ENCODE measurements around the gene C1orf210. TPM values are rescaled to one million over a fixed set of nuclear protein-coding genes. Genes with fewer than 3 reads are reported as not detected.

The C1orf210 gene
- polyA plus RNA-seq, 3 donors = 25.6 to 27.8 (median 26.5) TPM

DNA sequence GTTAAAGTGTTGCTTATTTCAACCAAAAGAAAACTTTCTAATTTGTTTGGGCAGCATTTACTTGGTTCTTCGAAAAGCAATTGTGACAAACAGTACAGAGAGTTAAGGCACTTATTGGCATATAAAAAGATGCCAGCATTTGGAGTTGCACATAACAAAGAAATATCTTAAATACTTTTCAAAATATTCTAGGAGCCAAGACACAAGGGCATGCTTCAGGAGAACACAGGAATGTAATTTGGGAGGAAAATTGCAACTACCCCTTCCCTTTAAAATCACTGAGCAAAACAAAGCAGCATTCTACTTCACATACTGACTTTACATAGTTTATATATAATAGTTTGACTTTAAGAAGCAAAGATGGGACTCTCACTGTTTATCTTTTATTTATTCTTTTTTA, 10.8 kb upstream of the C1orf210 start:
- DNase-seq (ENCODE audit: low read depth in 3 of 3, low spot score in 2 of 3) = no peak

DNA sequence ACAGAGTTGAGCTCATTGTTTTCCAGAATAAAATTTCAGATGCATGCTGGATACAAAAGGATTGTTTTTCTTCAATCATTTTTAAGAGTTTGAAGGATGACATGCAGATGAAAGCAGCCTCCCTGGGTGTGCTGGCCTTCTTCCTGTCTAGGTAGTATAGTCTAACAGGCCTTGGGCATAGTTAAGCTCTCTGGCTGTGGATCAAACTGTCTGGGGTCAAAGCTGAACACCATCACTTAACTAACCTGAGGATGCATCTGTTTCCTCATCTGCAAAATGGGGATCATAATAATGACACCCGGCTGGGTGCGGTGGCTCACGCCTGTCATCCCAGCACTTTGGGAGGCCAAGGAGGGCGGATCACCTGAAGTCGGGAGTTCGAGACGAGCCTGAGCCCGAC, 9.4 kb upstream of the C1orf210 start:
- no peak for DNase-seq (ENCODE audit: low read depth in 3 of 3, low spot score in 2 of 3)

DNA sequence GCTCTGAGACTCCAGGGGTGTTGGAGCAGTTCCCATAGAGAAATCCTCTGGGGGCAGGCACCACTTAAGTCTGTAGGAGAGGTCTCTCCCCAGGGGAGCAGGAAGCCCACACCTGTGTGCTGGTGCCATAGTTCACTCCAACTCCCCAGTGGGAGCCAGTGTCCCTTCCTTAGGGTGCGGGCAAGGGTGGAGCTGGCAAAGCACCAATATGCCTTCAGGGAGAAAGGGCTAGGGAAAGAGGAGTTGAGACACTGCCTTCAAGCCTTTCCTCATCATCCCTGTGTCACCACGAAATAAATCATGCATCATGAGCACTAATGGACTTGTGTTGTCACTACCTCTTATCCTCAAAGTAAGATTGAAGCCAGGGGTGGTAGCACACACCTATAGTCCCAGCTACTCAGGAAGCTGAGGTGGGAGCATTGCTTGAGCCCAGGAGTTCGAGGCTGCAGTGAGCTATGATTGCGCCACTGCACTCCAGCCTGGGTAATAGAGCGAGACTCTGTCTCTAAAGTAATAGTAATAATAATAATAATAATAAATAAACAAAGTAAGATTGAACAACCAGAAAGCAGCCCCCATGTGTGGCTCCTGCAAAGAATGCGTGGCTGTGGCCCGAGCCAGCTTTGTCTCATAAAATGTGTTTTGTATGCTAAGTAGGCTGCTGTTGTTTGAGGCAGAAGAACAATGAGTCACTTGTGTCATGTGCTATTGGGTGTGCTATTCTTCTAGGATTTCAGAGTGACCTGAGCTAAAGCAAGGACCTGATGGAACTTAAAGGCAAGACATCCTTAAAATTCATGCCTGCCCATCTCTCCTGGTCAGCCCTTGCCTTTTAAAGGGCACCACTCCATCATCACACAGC, 8.7 kb upstream of the C1orf210 start:
- DNase-seq (ENCODE audit: low read depth in 3 of 3, low spot score in 2 of 3) = no peak

DNA sequence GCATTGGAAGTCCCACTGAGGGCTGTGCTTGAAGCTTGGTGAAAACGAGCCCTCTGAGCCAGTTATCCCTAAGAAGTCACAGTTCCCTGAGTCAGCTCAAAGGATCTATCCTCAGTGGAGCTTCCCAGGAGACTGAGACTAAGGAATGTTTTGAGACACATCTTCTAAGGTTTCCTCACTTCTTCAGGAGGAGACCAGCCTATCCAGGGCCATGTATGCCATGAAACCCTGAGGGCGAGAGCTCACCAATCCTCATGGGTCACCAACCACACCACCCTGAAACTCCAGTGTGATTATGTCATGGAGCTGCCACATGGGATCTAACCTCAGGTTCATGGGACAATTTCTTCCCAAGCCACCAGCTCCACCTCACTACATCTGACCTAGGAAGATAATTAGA, 7.8 kb upstream of the C1orf210 start:
- no peak for DNase-seq (ENCODE audit: low read depth in 3 of 3, low spot score in 2 of 3)

DNA sequence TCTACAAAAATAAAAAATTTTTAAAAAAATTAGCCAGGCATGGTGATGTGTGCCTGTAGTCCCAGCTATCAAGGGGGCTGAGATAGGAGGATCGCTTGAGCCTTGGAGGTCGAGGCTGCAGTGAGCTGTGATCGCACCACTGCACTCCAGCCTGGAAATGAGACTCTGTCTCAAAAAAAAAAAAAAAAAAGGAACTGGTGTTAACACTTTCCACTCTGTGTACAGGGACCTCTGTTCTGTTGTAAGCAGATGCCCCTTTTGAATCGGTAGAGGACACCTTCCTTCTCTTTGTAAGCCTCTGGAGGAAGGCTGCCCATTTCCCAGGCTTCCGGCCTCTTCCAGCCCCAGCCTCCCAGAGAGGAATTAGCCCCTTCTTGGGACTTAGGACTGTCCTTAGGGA, 7.3 kb upstream of the C1orf210 start:
- DNase-seq (ENCODE audit: low read depth in 3 of 3, low spot score in 2 of 3) = no peak

DNA sequence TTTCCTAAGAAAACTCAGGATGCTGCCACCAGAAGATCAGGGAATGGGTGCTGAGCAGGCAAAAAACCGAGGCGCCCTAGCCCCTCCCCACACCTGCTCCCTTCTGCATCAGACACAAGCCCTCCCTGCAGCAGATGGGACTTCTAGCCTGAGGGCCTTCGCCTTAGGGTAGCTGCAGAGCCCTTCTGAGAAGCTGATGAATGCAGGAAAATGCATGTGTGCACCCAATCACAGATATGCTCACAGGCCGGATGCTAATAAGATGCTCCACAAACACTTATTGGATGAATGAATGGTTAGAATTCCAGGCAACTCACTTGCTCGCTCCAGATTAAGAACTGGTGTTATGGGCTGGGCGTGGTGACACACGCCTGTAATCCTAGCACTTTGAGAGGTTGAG, 6.8 kb upstream of the C1orf210 start:
- no peak for DNase-seq (ENCODE audit: low read depth in 3 of 3, low spot score in 2 of 3)

DNA sequence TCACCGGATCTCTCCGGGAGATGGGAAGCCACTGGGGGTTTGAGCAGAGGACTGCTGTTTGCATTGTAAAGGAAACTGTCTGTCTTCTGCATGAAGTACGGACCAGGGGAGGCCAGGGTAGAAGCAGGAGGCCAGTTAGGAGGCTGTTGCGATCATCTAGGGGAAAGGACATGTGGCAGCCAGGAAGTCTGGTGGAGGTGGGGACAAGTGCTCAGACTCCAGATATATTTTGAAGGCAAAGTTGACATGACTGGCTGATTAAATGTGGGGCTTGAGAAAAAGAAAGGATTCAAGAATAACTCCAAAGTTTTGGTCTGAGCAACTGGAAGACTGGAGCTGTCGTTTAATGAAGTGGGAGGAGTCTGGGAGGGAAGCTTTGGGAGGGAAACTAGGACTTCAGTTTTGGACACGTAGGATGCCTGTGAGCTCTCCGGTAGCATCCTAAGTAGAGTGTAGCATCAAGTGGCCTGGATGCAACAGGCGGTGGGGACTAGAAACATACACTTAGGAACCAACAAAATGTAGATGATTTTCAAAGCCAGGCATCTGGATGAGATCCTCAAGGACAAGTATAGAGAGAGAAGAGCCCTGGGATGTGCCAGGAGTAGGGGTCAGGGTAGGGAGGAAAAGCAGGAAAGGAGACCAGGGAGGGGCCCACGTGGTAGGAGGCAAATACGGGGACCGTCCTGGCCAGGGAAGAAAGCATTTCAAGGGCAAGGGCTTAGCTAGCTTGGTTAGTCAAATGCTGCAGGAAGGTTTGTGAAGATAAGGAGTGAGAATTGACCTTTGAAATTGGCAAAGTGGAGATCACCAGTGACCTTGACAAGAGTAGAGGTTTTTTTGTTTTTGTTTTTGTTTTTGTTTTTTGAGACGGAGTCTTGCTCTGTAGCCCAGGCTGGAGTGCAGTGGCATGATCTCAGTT, 3.7 kb upstream of the C1orf210 start:
- no peak for DNase-seq (ENCODE audit: low read depth in 3 of 3, low spot score in 2 of 3)

DNA sequence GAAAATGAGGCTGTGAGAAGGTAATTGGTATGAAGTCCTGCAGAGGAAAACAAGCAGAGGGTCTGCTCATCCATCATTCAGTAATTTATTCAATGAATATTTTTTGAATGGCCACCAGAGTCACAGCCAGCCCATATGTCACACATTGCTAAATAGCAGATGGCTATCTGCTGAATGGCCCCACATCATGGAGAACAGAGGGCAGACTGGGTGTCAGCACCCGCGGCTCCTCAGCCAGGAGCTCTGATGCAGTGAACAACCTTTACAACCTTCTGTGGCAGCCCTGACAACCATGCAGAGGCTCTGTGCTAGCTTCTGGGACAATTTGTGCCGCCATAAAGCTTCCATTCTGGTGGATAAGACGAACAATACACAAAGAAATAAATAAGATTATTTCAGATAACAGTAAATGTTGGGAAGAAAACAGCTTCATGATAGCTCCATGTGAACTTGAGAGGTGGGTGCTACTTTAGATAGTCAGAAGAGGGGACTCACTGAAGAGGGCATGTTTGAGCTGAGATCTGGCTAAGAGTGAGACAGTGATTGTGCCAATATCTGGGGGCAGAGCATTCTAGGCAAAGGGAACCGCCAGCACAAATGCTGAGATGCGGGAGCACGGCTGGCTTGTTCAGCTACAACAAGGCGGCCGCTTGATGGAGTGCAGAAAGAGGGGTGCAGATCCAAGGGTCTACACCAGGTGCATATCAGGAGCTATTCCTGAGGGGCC, 2.8 kb upstream of the C1orf210 start:
- DNase-seq (ENCODE audit: low read depth in 3 of 3, low spot score in 2 of 3) = no peak

DNA sequence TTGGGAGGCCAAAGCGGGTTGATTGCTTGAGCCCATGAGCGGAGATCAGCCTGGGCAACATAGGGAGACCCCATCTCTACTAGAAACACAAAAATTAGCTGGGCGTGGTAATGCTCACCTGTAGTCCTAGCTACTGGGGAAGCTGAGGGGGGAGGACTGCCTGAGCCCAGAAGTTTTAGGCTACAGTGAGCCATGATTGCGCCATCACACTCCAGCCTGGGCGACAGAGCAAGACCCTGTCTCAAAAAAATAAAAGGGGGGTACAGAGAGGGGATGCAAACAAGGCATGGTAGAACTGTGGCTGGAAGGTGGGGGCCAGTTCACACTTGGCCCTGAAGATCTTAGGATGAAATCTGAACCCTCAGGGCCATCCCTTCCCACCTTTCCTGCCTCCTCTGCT, 1.2 kb upstream of the C1orf210 start:
- no peak for DNase-seq (ENCODE audit: low read depth in 3 of 3, low spot score in 2 of 3)

DNA sequence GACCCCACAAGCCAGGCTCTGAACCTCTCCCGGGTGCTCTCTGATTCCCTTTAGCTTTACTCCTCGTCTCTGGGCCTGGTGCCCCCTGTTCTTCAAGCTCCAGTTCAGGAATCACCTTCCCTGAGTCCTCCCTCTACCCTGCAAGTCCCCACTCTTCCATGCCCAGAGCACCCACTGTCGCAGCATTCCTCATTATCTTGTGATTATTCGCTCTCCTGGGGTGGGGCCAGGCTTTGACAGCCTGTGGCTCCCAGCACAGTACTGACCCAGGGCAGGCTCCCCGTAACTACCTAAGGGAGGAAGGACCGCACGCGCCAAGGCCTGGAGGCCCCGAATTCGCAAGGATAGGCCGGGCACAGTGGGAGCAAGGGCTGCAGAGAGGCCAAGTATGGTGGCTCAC, 734 bp upstream of the C1orf210 start:
- DNase-seq (ENCODE audit: low read depth in 3 of 3, low spot score in 2 of 3) = no peak

DNA sequence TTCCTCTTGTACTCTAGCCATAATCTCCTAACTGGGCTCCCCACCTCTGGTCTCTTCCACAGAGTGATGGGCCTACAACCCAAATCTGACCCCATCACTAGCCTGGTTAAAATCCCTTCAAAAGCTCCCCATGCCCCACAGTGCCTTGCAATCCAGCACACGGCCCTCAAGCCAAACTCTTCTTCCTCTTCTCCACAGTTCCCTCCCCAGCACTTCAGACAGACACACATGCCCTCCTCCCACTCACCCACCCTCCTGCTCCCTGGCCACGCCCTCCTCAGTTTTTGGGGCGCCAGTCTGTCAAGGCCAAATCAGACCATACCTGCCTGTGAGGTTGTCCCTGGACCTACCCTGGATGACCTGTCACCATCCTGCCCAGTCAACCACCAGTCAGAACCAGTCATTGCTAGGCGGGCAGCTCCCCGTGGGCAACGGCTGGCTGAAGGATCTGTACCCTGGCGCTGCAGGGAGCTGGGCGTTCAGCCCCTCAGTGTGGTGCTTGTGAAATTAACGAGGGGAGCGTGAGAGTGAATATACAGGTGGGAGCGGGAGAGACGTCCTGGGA, 753 bp downstream of the C1orf210 start:
- no peak for DNase-seq (ENCODE audit: low read depth in 3 of 3, low spot score in 2 of 3)

DNA sequence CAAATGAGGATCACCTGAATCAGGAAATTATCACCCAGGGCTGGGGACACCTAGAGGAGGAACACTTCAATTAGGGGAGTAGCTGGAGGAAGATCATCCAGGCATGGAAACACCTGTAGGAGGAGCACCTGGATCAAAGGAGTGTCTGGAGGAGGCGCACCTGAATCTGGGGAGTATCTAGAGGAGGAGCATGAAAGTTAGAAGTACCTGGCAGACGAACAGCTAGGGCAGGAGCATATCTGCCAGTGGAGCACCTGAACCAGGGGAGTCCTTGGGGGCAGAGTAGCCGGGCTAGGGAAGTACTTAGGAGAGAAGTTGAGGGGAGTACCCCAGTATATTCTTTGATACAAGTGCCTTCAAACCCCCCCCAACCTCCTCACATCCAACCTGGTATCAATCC, 1.3 kb downstream of the C1orf210 start:
- DNase-seq (ENCODE audit: low read depth in 3 of 3, low spot score in 2 of 3) = no peak

DNA sequence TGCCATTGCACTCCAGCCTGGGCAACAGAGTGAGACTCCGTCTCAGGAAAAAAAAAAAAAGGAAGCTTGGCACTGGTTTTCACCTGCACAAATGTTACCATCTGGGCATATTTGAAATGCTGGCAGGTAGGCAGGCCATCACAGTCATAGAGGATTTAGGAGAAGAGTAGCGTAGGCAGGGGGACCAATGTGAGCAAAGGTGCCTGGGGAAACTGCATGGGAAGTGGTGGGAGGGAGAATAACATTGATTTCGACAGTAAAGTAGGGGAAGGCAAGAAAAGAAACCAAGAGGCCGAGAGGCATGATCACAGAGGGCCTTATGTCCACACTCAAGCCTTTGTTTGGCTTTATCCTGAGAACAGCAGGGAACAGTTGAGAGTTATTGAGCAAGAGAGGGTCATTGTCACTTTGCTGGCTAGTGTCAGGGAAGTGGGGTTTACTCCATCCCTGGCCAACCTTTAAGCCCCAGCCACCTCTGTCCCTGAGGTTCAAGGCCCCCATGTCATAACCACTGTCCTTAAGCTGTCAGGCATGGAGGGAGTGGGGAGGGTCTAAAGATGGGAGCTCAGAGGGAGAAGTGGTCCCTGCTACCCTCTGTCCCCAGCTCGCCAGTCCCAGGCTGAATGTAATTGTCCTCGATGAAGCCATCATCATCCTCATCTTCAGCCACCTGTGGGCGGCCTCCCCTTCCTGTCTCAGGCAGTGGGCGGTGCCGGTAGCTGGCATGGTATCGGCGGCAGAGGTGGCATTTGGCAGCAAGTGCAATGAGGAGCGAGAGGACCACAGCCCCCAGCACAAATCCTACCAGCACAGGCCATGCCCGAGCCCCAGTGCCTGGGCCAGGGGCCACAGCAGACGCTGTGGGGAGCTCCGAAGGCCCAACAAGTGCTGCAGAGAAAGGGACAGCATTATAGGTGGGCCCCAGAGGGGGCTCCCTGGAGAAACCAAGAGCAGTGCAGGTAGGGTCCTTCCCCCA, 2.9 kb downstream of the C1orf210 start:
- DNase-seq (ENCODE audit: low read depth in 3 of 3, low spot score in 2 of 3) = no peak

DNA sequence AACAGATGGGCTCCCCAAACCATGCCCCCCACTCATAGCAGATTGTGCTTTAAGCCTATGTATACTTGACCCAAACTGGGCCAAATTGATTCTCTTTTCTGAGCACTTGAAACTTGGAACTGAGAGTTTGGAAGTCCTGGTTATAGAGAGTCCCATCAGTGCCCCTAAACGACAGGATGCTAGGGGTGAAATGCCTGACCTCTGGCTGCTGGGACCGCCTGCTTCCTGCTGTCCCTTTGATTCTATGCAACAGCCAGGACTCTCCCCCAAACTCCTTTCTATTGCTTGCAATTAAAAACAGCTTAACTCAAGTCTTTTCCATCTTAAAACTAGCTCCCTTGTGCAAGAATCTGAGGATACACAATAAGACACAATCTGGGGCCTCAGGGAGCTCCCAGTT, 4.7 kb downstream of the C1orf210 start:
- DNase-seq (ENCODE audit: low read depth in 3 of 3, low spot score in 2 of 3) = no peak

DNA sequence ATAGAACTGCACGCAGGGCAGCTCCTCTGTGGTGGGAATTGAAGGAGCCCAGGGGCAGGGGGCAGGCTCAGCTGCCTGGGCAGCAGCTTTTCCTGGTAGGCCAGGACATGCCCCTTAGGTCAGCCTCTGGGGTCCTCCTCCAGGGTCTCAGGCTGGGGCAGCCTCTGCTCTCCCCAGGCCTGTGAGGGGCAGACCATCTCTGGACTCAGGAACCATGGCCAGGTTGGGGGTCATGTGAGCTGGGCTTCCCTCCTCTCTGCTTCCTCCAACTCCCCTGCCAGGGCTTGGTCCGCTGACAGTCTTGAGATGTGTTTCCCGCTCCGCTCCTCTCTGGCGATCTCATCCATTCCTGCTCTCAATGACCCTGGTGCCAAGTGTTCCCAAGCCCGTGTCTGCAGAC, 5.7 kb downstream of the C1orf210 start:
- DNase-seq (ENCODE audit: low read depth in 3 of 3, low spot score in 2 of 3) = no peak

DNA sequence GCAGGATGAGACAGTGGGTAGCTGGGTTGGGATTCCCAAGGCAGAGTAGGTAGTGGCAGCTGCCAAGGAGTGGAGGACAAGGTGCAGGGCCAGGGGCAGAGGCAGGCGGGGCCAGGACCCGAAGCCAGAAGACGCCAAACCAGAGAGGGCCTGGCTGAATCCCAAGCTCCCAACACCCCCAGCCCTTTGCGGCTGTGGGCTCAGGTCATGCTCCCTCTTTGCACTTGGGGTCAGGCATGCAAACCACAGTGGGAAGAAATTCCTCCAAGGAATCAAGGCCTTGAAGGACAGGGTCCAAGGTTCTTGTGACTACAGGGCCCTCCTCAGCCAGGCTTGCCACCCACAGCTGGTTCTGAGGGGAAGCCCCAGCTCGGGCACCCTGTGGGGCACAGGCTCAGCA, 6.2 kb downstream of the C1orf210 start:
- no peak for DNase-seq (ENCODE audit: low read depth in 3 of 3, low spot score in 2 of 3)

DNA sequence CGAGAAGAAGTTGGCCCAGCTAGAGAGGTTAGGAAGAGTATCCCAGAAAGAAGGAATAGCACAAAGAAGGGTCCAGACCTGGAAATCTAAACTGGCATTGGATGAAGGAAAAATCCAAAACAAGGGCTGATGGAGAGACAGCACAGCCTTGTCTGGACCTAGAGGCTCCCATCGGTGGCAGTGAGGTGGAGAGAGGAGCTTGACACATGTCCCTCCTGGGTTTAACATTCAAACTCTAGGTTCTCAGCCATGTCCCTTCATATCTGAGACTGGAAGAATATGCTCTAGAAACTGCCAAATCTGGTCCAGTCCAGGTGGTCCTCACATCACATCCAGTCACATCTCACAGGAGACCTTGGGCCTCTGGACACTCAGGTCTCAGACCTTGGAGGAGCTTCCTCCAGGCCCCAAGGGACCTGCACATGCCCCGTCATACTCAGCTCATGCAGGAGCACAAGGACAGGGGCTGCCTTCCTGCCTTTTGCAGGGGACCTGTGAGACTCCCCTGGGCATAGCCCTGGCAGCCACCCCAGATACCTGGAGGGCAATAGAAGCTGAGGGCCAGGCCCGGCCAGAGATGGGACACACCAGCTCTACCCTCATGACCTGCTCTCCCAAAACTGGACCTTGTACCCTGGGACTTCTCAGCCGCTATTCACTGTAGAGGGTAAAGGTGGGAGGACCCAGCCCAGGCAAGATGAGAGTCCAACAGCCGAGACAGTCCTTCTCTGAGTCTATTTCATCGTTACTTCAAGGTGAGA, 8.1 kb downstream of the C1orf210 start:
- no peak for DNase-seq (ENCODE audit: low read depth in 3 of 3, low spot score in 2 of 3)

DNA sequence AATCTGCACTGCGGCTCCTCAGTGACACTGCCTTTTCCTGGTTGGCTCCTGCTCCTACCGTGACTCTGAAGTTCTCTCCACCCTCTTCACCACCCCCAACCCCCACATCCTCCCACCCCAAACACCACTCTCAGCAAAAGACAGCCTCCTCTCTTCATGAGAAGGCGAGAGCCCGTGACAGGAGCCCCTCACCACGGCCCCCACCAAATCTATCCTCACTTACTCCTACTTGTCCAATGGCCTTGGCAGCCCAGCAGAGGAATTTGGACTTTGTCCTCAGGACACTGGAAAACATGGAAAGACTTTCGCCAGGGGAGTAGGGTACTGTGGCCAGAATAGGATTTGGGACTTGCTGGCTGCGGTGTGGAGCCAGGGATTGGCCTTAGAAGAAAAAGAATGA, 8.7 kb downstream of the C1orf210 start:
- DNase-seq (ENCODE audit: low read depth in 3 of 3, low spot score in 2 of 3) = no peak
